ENCODE measurements around the gene FAM210B. TPM values are rescaled to one million over a fixed set of nuclear protein-coding genes. Genes with fewer than 3 reads are reported as not detected.

Gene FAM210B
- total and polyA plus RNA-seq, 2 of the 13 experiments (the other 11 are each of a cell fraction or from before 2014, with no cell fraction given) = 75.9 to 107 TPM

DNA sequence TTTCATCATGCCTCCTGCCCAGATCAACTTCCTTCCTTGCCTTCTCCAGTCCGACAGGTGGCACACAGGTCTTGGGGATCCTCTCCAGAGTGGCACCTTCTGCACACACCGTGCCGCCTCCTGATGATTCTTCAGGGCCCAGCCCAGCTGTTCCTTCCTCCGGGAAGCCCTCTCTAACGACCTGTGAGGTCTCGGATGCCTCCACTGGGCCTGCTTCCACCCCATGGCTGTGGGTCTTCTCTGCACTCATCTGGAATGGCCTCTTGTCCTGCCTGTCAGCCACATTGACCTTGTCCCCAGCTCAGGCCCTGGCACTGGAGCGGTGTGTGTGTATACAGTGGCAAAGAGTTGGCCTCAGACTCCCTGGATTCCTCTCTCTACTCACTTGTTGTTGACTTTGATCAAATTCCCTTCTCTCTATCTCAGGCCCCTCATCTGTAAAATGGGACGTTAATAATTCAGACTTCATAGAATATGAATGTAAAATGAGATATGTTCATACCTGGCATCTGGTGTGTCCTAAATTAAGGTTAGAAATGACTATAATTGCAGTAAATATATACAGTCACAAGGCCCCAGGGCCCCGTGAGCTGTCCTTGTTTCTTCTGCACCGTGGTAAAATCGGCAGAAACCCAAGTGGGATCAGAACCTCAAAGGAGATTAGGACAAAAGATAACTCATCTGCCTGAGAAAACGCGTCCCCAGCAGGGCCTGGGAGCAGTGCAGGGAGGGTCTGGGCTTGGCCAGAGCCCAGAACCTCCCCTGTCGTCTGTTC is 1.5 kb downstream of the FAM210B start (continued):
- TF ChIP-seq, protein P1, sequence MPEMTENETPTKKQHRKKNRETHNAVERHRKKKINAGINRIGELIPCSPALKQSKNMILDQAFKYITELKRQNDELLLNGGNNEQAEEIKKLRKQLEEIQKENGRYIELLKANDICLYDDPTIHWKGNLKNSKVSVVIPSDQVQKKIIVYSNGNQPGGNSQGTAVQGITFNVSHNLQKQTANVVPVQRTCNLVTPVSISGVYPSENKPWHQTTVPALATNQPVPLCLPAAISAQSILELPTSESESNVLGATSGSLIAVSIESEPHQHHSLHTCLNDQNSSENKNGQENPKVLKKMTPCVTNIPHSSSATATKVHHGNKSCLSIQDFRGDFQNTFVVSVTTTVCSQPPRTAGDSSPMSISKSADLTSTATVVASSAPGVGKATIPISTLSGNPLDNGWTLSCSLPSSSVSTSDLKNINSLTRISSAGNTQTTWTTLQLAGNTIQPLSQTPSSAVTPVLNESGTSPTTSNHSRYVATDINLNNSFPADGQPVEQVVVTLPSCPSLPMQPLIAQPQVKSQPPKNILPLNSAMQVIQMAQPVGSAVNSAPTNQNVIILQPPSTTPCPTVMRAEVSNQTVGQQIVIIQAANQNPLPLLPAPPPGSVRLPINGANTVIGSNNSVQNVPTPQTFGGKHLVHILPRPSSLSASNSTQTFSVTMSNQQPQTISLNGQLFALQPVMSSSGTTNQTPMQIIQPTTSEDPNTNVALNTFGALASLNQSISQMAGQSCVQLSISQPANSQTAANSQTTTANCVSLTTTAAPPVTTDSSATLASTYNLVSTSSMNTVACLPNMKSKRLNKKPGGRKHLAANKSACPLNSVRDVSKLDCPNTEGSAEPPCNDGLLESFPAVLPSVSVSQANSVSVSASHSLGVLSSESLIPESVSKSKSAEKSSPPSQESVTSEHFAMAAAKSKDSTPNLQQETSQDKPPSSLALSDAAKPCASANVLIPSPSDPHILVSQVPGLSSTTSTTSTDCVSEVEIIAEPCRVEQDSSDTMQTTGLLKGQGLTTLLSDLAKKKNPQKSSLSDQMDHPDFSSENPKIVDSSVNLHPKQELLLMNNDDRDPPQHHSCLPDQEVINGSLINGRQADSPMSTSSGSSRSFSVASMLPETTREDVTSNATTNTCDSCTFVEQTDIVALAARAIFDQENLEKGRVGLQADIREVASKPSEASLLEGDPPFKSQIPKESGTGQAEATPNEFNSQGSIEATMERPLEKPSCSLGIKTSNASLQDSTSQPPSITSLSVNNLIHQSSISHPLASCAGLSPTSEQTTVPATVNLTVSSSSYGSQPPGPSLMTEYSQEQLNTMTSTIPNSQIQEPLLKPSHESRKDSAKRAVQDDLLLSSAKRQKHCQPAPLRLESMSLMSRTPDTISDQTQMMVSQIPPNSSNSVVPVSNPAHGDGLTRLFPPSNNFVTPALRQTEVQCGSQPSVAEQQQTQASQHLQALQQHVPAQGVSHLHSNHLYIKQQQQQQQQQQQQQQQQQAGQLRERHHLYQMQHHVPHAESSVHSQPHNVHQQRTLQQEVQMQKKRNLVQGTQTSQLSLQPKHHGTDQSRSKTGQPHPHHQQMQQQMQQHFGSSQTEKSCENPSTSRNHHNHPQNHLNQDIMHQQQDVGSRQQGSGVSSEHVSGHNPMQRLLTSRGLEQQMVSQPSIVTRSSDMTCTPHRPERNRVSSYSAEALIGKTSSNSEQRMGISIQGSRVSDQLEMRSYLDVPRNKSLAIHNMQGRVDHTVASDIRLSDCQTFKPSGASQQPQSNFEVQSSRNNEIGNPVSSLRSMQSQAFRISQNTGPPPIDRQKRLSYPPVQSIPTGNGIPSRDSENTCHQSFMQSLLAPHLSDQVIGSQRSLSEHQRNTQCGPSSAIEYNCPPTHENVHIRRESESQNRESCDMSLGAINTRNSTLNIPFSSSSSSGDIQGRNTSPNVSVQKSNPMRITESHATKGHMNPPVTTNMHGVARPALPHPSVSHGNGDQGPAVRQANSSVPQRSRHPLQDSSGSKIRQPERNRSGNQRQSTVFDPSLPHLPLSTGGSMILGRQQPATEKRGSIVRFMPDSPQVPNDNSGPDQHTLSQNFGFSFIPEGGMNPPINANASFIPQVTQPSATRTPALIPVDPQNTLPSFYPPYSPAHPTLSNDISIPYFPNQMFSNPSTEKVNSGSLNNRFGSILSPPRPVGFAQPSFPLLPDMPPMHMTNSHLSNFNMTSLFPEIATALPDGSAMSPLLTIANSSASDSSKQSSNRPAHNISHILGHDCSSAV (CRISPR knock-in tag; IDR thresholded peaks at IDR 0.05; ENCODE audit: borderline replicate concordance) = 0 out of 2 replicates have a peak, but pooled peaks have one; percentile 62
- TF ChIP-seq SMARCE1 (IDR thresholded peaks at IDR 0.05; ENCODE audit: borderline replicate concordance) (no peak), POLR2A (IDR thresholded peaks at IDR 0.05; ENCODE audit: insufficient read depth in 1 of 2, low read depth in 2 of 2, low read length in 2 of 2) (peak; percentile 29 to 41; a peak in 2 of 4 replicates), ZFP90 (CRISPR knock-in tag; IDR thresholded peaks at IDR 0.05; ENCODE audit: borderline replicate concordance) (peak; percentile 100), TAF15 (IDR thresholded peaks at IDR 0.05; ENCODE audit: low read depth, low read length, poor library complexity, severe bottlenecking) (no peak), ZNF256 (CRISPR knock-in tag; conservative IDR thresholded peaks at IDR 0.05) (no peak), TGIF2 (CRISPR knock-in tag; IDR thresholded peaks at IDR 0.05) (no peak), TCF7 (IDR thresholded peaks at IDR 0.05; ENCODE audit: low read depth) (0 out of 2 replicates have a peak, but pooled peaks have one; percentile 6), AKAP8 (CRISPR knock-in tag; IDR thresholded peaks at IDR 0.05) (no peak), ZFY (CRISPR knock-in tag; IDR thresholded peaks at IDR 0.05) (peak; percentile 58), ZNF33B (CRISPR knock-in tag; IDR thresholded peaks at IDR 0.05) (peak; percentile 65; the same call in 1 of the 2 replicates), ZNF441 (CRISPR knock-in tag; IDR thresholded peaks at IDR 0.05; ENCODE audit: borderline replicate concordance) (0 out of 2 replicates have a peak, but pooled peaks have one; percentile 15), ZBTB21 (CRISPR knock-in tag; IDR thresholded peaks at IDR 0.05) (no peak), HDAC2 (CRISPR knock-in tag; IDR thresholded peaks at IDR 0.05) (peak; percentile 73; the same call in 1 of the 2 replicates), ZNF850 (CRISPR knock-in tag; conservative IDR thresholded peaks at IDR 0.05) (no peak), RXRA (CRISPR knock-in tag; IDR thresholded peaks at IDR 0.05) (peak; percentile 79; the same call in 1 of the 2 replicates), HNF4G (IDR thresholded peaks at IDR 0.05; ENCODE audit: borderline replicate concordance, low read depth, low read length) (no peak), HNF4G (CRISPR knock-in tag; IDR thresholded peaks at IDR 0.05; ENCODE audit: borderline replicate concordance, low read depth) (peak; percentile 54; the same call in 1 of the 2 replicates), TERF1 (CRISPR knock-in tag; IDR thresholded peaks at IDR 0.05) (no peak)
- TF ChIP-seq, protein P2, sequence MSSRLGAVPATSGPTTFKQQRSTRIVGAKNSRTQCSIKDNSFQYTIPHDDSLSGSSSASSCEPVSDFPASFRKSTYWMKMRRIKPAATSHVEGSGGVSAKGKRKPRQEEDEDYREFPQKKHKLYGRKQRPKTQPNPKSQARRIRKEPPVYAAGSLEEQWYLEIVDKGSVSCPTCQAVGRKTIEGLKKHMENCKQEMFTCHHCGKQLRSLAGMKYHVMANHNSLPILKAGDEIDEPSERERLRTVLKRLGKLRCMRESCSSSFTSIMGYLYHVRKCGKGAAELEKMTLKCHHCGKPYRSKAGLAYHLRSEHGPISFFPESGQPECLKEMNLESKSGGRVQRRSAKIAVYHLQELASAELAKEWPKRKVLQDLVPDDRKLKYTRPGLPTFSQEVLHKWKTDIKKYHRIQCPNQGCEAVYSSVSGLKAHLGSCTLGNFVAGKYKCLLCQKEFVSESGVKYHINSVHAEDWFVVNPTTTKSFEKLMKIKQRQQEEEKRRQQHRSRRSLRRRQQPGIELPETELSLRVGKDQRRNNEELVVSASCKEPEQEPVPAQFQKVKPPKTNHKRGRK (CRISPR knock-in tag; IDR thresholded peaks at IDR 0.05) = no peak
